ENCODE measurements around the gene ADORA1. TPM values are rescaled to one million over a fixed set of nuclear protein-coding genes. Genes with fewer than 3 reads are reported as not detected.

The ADORA1 gene
- total RNA-seq, 2 donors from 2014 or later, result 0.27 to 47.3 TPM

- no peak for DNase-seq (ENCODE audit: low spot score)
- Histone ChIP-seq H3K27ac (no peak overlapping the region), H3K36me3 (no peaks in the 10 kb centered on the region), H3K27me3 (replicated peaks; ENCODE audit: insufficient read depth) (no peaks in the 10 kb centered on the region), H3K4me1 (replicated peaks) (no peaks in the 10 kb centered on the region), H3K4me3 (no peak overlapping the region), H3K9me3 (no peaks in the 10 kb centered on the region)
- 92% methylated on average over 2 of the region's 2 CpGs for WGBS
- TF ChIP-seq POLR2A (IDR thresholded peaks at IDR 0.05) (no peak), POLR2AphosphoS5 (IDR thresholded peaks at IDR 0.05) (no peak), CTCF (IDR thresholded peaks at IDR 0.05) (no peak)
- intact Hi-C loops (cut with DNase I), result loop anchor here (2.0 to 5.0 kb wide), 2 partner anchors 56 to 132 kb away; no protein-coding TSS in a partner anchor
Measured at GRCh38 chr1:203173011-203173555, 45.6 kb downstream of the ADORA1 start.

DNA sequence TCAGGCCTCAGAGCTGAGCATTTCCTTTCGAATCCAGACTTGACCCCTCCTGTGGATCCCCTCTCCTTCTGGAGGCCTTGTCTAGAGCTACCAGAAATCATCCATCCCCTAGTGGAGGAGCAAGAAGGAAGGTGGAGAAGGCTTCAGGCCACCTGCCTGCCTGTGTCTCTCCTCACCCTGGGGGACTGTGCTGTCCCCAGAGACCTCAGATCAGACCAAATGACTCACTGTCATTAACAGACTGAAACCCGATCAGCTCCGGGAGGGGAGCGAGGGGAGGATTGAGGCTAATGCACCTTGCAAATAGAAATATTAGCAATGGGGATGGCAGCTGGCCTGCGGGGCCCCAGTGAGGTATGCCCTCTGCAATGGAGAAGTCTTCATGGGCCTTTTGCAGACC, 46.0 kb downstream of the ADORA1 start:
- no peak for TF ChIP-seq CTCF (IDR thresholded peaks at IDR 0.05)
- TF ChIP-seq POLR2A (IDR thresholded peaks at IDR 0.05), result no peak
- no peak for TF ChIP-seq POLR2AphosphoS5 (IDR thresholded peaks at IDR 0.05)
- no peaks in the 10 kb centered on the region for H3K4me1 ChIP-seq (replicated peaks)
- H3K27ac ChIP-seq, result no peak overlapping the region
- no peaks in the 10 kb centered on the region for H3K27me3 ChIP-seq (replicated peaks; ENCODE audit: insufficient read depth)
- no peak for DNase-seq (ENCODE audit: low spot score)
- WGBS, result 84% methylated on average over 5 of the region's 5 CpGs
- no peaks in the 10 kb centered on the region for H3K9me3 ChIP-seq
- intact Hi-C loops (cut with DNase I), result loop anchor here (2.0 to 5.0 kb wide), 2 partner anchors 56 to 133 kb away; no protein-coding TSS in a partner anchor
- no peaks in the 10 kb centered on the region for H3K36me3 ChIP-seq
- no peak overlapping the region for H3K4me3 ChIP-seq

- H3K27me3 ChIP-seq (replicated peaks; ENCODE audit: insufficient read depth), result no peaks in the 10 kb centered on the region
- H3K4me3 ChIP-seq, result no peak overlapping the region
- H3K36me3 ChIP-seq, result no peaks in the 10 kb centered on the region
- H3K27ac ChIP-seq, result no peak overlapping the region
- TF ChIP-seq POLR2AphosphoS5 (IDR thresholded peaks at IDR 0.05) (no peak), POLR2A (IDR thresholded peaks at IDR 0.05) (no peak), CTCF (IDR thresholded peaks at IDR 0.05) (no peak)
- 90% methylated on average over 12 of the region's 12 CpGs for WGBS
- H3K4me1 ChIP-seq (replicated peaks), result no peaks in the 10 kb centered on the region
- no peaks in the 10 kb centered on the region for H3K9me3 ChIP-seq
- no peak for DNase-seq (ENCODE audit: low spot score)
- intact Hi-C loops (cut with DNase I), result loop anchor here (5.0 kb wide), 1 partner anchor 57 kb away; no protein-coding TSS in a partner anchor
Measured at GRCh38 chr1:203174324-203174985, 46.9 kb downstream of the ADORA1 start.

DNA sequence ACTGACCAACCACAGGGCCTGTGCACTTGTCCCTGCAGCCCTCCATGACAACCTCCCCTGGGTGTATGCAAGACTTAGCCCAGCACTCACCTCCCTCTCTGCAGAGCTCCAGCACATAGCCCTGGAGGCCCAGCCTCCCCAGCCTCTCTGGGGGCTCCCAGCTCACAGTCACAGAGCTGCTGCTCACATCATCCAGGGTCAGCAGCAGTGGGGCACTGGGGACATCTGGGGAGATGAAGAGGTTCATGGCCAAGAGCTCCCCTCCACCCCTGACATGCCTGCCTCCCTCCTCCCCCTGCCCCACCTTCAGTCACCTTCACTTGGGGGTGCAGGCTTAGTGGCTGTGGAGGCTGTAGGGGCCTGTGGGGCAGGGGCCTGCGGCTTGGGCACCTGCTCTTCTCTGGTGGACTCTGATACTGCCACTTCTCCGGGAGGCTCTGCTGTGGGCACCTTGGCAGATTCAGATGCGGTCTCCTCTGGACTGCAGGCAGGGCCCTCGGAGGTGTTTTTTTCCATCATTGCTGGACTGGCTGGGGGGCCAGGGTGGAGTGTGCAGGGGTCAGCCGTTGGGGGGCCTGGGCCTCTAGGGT, 47.8 kb downstream of the ADORA1 start, which contains the start of gene MYBPH:
TSS of gene MYBPH (minus strand) at position 590 of the 590 bp plus-strand sequence. CDS start at position 519, 71 bp downstream.
- TF ChIP-seq CTCF (IDR thresholded peaks at IDR 0.05) (no peak), POLR2AphosphoS5 (IDR thresholded peaks at IDR 0.05) (no peak), POLR2A (IDR thresholded peaks at IDR 0.05) (no peak)
- H3K4me1 ChIP-seq (replicated peaks), result no peaks in the 10 kb centered on the region
- no peaks in the 10 kb centered on the region for H3K27me3 ChIP-seq (replicated peaks; ENCODE audit: insufficient read depth)
- no peaks in the 10 kb centered on the region for H3K9me3 ChIP-seq
- H3K36me3 ChIP-seq, result no peaks in the 10 kb centered on the region
- WGBS, result 89% methylated on average over 4 of the region's 5 CpGs
- no peak for DNase-seq (ENCODE audit: low spot score)
- no peak within 1 kb of the TSS for H3K4me3 ChIP-seq
- no peak within 1 kb of the TSS for H3K27ac ChIP-seq
- intact Hi-C loops (cut with DNase I), result no loop called here

Measured in prostate gland (tissue), 2 donors.